Ishikawa (cell line): ENCODE measurements around the gene NCAPG2.

Source experiments
- CEBPB ChIP-seq: IDR thresholded peaks from 2 replicates; pipeline ENCODE4 v1.6.1; 2012
- EP300 ChIP-seq: IDR thresholded peaks from 2 replicates; pipeline ENCODE4 v1.6.1; 2012; ENCODE audit warnings: borderline replicate concordance
- TAF1 ChIP-seq: IDR thresholded peaks from 2 replicates; pipeline ENCODE4 v1.6.1; 2012; ENCODE audit warnings: low read depth, mild to moderate bottlenecking
- YY1 ChIP-seq: IDR thresholded peaks from 2 replicates; pipeline ENCODE4 v1.6.1; 2012; ENCODE audit warnings: low read depth
- TF ChIP-seq, protein P1 (sequence below): IDR thresholded peaks from 2 replicates; pipeline ENCODE4 v1.6.1; 2012

DNA sequence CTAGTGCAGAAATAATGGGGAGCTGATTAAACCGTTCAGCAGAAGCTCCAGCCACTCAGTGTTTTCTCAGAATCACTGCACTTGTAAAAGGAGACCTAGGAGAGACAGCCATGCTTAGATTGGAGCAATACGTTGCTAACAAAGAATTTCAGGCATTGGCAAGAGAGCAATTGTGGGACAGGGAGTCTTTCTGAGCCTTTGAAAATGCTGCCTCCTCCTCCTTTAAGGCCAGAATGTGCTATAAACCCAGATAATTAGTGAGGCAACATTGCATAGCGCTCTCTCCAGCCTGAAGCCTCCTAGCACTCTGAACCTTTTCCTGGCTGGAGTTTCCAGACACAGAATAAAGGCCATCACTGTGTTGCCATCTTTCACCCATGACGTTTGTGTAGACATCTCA is 98.5 kb downstream of the NCAPG2 start:
- TF ChIP-seq CEBPB = no peak
- TF ChIP-seq, protein P1, sequence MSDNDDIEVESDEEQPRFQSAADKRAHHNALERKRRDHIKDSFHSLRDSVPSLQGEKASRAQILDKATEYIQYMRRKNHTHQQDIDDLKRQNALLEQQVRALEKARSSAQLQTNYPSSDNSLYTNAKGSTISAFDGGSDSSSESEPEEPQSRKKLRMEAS = no peak
- TF ChIP-seq EP300 = no peak
- TF ChIP-seq TAF1 = no peak
- no peak for TF ChIP-seq YY1
